WTC11 (cell line): ENCODE results near the gene PPAT.
"Not testable (repeated sequence)": the region's sequence is repeated elsewhere in the genome, so short reads cannot be mapped to it uniquely, and the experiment has no call there.

Source experiments
- ESRRA ChIP-seq: sonication (generic); formaldehyde crosslinking; IDR thresholded peaks from 2 replicates; pipeline ENCODE4 v1.8.1; 2022; ENCODE audit warnings: mild to moderate bottlenecking, missing genetic modification reagents, borderline replicate concordance
- FOXK1 ChIP-seq: sonication (generic); formaldehyde crosslinking; IDR thresholded peaks from 2 replicates; pipeline ENCODE4 v1.8.0; 2022; ENCODE audit warnings: mild to moderate bottlenecking, moderate library complexity, missing genetic modification reagents
- JUN ChIP-seq: sonication (generic); formaldehyde crosslinking; IDR thresholded peaks from 2 replicates; pipeline ENCODE4 v1.8.0; 2023; ENCODE audit warnings: mild to moderate bottlenecking, missing genetic modification reagents
- TEAD4 ChIP-seq: sonication (generic); formaldehyde crosslinking; IDR thresholded peaks from 2 replicates; pipeline ENCODE4 v1.8.0; 2022; ENCODE audit warnings: mild to moderate bottlenecking, missing genetic modification reagents
- ZNF121 ChIP-seq: sonication (generic); formaldehyde crosslinking; IDR thresholded peaks from 2 replicates; pipeline ENCODE4 v1.8.0; 2023; ENCODE audit warnings: missing genetic modification reagents
- TF ChIP-seq, protein P1 (sequence below): fragments of 200-600 bp; IDR thresholded peaks from 2 replicates; pipeline ENCODE4 v1.8.0; 2022; ENCODE audit warnings: antibody characterized with exemption
- TF ChIP-seq, protein P2 (sequence below): fragments of 250-450 bp; sonication (Bioruptor Pico); IDR thresholded peaks from 2 replicates; pipeline ENCODE4 v2.1.2; 2022; ENCODE audit warnings: mild to moderate bottlenecking, moderate library complexity
- TF ChIP-seq, protein P3 (sequence below): sonication (generic); formaldehyde crosslinking; IDR thresholded peaks from 2 replicates; pipeline ENCODE4 v1.8.1; 2023; ENCODE audit warnings: mild to moderate bottlenecking, moderate library complexity, missing genetic modification reagents
- TF ChIP-seq, protein P4 (sequence below): sonication (generic); formaldehyde crosslinking; IDR thresholded peaks from 2 replicates; pipeline ENCODE4 v1.8.0; 2022; ENCODE audit warnings: mild to moderate bottlenecking, missing genetic modification reagents
- TF ChIP-seq, protein P5 (sequence below): sonication (generic); formaldehyde crosslinking; IDR thresholded peaks from 2 replicates; pipeline ENCODE4 v1.8.1; 2022; ENCODE audit warnings: low read depth, missing genetic modification reagents, borderline replicate concordance
- TF ChIP-seq, protein P6 (sequence below): sonication (generic); formaldehyde crosslinking; IDR thresholded peaks from 2 replicates; pipeline ENCODE4 v1.8.1; 2022; ENCODE audit warnings: missing genetic modification reagents, borderline replicate concordance
- TF ChIP-seq, protein P7 (sequence below): sonication (generic); formaldehyde crosslinking; conservative IDR thresholded peaks from 2 replicates; pipeline ENCODE4 v1.8.1; 2022; ENCODE audit warnings: mild to moderate bottlenecking, missing genetic modification reagents

DNA sequence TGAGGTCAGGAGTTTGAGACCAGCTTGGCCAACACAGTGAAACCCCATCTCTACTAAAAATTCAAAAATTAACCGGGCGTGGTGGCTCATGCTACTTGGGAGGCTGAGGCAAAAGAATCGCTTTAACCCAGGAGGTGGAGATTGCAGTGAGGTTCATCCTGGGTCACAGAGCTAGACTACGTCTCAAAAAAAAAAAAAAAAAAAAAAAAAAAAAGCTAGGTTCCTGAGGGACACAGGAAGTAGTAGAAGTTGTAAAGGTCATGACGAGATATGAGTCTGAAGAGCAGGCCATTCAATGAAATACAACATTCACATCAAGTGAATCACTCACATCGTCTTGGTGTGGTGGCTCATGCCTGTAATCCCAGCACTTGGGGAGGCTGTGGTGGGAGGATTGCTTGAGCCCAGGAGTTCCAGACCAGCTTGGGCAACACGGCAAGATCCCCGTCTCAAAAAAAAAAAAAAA, 30.9 kb upstream of the PPAT start:
- TF ChIP-seq ESRRA, FOXK1, TEAD4, ZNF121, JUN (CRISPR knock-in tag): not testable (repeated sequence)
- TF ChIP-seq, protein P1, sequence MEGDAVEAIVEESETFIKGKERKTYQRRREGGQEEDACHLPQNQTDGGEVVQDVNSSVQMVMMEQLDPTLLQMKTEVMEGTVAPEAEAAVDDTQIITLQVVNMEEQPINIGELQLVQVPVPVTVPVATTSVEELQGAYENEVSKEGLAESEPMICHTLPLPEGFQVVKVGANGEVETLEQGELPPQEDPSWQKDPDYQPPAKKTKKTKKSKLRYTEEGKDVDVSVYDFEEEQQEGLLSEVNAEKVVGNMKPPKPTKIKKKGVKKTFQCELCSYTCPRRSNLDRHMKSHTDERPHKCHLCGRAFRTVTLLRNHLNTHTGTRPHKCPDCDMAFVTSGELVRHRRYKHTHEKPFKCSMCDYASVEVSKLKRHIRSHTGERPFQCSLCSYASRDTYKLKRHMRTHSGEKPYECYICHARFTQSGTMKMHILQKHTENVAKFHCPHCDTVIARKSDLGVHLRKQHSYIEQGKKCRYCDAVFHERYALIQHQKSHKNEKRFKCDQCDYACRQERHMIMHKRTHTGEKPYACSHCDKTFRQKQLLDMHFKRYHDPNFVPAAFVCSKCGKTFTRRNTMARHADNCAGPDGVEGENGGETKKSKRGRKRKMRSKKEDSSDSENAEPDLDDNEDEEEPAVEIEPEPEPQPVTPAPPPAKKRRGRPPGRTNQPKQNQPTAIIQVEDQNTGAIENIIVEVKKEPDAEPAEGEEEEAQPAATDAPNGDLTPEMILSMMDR = not testable (repeated sequence)
- TF ChIP-seq, protein P2, sequence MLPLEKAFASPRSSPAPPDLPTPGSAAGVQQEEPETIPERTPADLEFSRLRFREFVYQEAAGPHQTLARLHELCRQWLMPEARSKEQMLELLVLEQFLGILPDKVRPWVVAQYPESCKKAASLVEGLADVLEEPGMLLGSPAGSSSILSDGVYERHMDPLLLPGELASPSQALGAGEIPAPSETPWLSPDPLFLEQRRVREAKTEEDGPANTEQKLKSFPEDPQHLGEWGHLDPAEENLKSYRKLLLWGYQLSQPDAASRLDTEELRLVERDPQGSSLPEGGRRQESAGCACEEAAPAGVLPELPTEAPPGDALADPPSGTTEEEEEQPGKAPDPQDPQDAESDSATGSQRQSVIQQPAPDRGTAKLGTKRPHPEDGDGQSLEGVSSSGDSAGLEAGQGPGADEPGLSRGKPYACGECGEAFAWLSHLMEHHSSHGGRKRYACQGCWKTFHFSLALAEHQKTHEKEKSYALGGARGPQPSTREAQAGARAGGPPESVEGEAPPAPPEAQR (CRISPR knock-in tag) = not testable (repeated sequence)
- TF ChIP-seq, protein P3, sequence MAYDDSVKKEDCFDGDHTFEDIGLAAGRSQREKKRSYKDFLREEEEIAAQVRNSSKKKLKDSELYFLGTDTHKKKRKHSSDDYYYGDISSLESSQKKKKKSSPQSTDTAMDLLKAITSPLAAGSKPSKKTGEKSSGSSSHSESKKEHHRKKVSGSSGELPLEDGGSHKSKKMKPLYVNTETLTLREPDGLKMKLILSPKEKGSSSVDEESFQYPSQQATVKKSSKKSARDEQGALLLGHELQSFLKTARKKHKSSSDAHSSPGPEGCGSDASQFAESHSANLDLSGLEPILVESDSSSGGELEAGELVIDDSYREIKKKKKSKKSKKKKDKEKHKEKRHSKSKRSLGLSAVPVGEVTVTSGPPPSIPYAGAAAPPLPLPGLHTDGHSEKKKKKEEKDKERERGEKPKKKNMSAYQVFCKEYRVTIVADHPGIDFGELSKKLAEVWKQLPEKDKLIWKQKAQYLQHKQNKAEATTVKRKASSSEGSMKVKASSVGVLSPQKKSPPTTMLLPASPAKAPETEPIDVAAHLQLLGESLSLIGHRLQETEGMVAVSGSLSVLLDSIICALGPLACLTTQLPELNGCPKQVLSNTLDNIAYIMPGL (CRISPR knock-in tag) = not testable (repeated sequence)
- TF ChIP-seq, protein P4, sequence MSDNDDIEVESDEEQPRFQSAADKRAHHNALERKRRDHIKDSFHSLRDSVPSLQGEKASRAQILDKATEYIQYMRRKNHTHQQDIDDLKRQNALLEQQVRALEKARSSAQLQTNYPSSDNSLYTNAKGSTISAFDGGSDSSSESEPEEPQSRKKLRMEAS (CRISPR knock-in tag) = not testable (repeated sequence)
- TF ChIP-seq, protein P5, sequence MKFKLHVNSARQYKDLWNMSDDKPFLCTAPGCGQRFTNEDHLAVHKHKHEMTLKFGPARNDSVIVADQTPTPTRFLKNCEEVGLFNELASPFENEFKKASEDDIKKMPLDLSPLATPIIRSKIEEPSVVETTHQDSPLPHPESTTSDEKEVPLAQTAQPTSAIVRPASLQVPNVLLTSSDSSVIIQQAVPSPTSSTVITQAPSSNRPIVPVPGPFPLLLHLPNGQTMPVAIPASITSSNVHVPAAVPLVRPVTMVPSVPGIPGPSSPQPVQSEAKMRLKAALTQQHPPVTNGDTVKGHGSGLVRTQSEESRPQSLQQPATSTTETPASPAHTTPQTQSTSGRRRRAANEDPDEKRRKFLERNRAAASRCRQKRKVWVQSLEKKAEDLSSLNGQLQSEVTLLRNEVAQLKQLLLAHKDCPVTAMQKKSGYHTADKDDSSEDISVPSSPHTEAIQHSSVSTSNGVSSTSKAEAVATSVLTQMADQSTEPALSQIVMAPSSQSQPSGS = not testable (repeated sequence)
- TF ChIP-seq, protein P6, sequence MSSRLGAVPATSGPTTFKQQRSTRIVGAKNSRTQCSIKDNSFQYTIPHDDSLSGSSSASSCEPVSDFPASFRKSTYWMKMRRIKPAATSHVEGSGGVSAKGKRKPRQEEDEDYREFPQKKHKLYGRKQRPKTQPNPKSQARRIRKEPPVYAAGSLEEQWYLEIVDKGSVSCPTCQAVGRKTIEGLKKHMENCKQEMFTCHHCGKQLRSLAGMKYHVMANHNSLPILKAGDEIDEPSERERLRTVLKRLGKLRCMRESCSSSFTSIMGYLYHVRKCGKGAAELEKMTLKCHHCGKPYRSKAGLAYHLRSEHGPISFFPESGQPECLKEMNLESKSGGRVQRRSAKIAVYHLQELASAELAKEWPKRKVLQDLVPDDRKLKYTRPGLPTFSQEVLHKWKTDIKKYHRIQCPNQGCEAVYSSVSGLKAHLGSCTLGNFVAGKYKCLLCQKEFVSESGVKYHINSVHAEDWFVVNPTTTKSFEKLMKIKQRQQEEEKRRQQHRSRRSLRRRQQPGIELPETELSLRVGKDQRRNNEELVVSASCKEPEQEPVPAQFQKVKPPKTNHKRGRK (CRISPR knock-in tag) = not testable (repeated sequence)
- TF ChIP-seq, protein P7, sequence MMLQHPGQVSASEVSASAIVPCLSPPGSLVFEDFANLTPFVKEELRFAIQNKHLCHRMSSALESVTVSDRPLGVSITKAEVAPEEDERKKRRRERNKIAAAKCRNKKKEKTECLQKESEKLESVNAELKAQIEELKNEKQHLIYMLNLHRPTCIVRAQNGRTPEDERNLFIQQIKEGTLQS (CRISPR knock-in tag) = not testable (repeated sequence)
